ENCODE results near the gene ZNF71.

The ZNF71 gene

DNA sequence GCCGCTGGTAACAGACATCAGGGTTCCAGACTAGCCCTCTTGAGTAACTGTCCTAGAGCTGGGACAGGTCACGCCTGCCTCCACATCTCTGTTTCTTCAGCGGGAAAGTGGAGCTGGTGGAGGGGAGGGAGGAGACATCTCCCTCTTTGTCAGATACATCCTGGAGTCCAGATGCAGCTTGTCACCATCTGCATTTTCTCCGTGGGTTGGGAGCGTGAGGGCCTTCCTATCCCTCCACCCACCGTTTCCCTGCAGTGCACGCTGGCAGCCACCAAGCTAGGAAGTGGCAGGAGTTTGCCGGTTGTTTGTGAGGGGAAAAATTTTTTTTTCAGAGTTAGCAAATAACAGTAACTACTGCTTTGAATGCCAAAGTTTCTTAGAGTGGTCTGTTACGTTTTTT lies 27.9 kb downstream of the ZNF71 start:
- TF ChIP-seq ZBTB7A (IDR thresholded peaks at IDR 0.05; ENCODE audit: low read depth): no peak

- TF ChIP-seq CREB1 (IDR thresholded peaks at IDR 0.05; ENCODE audit: low read depth): no peak
- TF ChIP-seq TEAD4 (IDR thresholded peaks at IDR 0.05): no peak
- TF ChIP-seq EP300 (IDR thresholded peaks at IDR 0.05; ENCODE audit: borderline replicate concordance): no peak
- TF ChIP-seq NFIC (IDR thresholded peaks at IDR 0.05): no peak
- TF ChIP-seq TAF1 (IDR thresholded peaks at IDR 0.05; ENCODE audit: low read depth): no peak
- TF ChIP-seq FOXM1 (IDR thresholded peaks at IDR 0.05; ENCODE audit: borderline replicate concordance, low read depth): no peak
- no peak for TF ChIP-seq CEBPB (IDR thresholded peaks at IDR 0.05)
- TF ChIP-seq ZBTB7A (IDR thresholded peaks at IDR 0.05; ENCODE audit: low read depth): no peak
- no peak for TF ChIP-seq RAD21 (IDR thresholded peaks at IDR 0.05; ENCODE audit: low read depth)
- no peak for TF ChIP-seq YY1 (IDR thresholded peaks at IDR 0.05; ENCODE audit: low read depth)
- TF ChIP-seq, protein P1, sequence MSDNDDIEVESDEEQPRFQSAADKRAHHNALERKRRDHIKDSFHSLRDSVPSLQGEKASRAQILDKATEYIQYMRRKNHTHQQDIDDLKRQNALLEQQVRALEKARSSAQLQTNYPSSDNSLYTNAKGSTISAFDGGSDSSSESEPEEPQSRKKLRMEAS (IDR thresholded peaks at IDR 0.05): no peak
- TF ChIP-seq TCF12 (IDR thresholded peaks at IDR 0.05; ENCODE audit: low read depth): no peak
- TF ChIP-seq EGR1 (IDR thresholded peaks at IDR 0.05): no peak
- TF ChIP-seq, protein P2, sequence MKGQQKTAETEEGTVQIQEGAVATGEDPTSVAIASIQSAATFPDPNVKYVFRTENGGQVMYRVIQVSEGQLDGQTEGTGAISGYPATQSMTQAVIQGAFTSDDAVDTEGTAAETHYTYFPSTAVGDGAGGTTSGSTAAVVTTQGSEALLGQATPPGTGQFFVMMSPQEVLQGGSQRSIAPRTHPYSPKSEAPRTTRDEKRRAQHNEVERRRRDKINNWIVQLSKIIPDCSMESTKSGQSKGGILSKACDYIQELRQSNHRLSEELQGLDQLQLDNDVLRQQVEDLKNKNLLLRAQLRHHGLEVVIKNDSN (IDR thresholded peaks at IDR 0.05): no peak
- TF ChIP-seq, protein P3, sequence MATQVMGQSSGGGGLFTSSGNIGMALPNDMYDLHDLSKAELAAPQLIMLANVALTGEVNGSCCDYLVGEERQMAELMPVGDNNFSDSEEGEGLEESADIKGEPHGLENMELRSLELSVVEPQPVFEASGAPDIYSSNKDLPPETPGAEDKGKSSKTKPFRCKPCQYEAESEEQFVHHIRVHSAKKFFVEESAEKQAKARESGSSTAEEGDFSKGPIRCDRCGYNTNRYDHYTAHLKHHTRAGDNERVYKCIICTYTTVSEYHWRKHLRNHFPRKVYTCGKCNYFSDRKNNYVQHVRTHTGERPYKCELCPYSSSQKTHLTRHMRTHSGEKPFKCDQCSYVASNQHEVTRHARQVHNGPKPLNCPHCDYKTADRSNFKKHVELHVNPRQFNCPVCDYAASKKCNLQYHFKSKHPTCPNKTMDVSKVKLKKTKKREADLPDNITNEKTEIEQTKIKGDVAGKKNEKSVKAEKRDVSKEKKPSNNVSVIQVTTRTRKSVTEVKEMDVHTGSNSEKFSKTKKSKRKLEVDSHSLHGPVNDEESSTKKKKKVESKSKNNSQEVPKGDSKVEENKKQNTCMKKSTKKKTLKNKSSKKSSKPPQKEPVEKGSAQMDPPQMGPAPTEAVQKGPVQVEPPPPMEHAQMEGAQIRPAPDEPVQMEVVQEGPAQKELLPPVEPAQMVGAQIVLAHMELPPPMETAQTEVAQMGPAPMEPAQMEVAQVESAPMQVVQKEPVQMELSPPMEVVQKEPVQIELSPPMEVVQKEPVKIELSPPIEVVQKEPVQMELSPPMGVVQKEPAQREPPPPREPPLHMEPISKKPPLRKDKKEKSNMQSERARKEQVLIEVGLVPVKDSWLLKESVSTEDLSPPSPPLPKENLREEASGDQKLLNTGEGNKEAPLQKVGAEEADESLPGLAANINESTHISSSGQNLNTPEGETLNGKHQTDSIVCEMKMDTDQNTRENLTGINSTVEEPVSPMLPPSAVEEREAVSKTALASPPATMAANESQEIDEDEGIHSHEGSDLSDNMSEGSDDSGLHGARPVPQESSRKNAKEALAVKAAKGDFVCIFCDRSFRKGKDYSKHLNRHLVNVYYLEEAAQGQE (IDR thresholded peaks at IDR 0.05; ENCODE audit: low read depth): no peak
Observed at GRCh38 chr19:56625708-56626107, 30.6 kb downstream of the ZNF71 start.

GRCh38 chr19:56633021-56633420 lies 37.9 kb downstream of the ZNF71 start:
- TF ChIP-seq EGR1 (IDR thresholded peaks at IDR 0.05): no peak
- TF ChIP-seq CREB1 (IDR thresholded peaks at IDR 0.05; ENCODE audit: low read depth): no peak
- TF ChIP-seq, protein P3 (IDR thresholded peaks at IDR 0.05; ENCODE audit: low read depth): no peak
- no peak for TF ChIP-seq EP300 (IDR thresholded peaks at IDR 0.05; ENCODE audit: borderline replicate concordance)
- no peak for TF ChIP-seq TAF1 (IDR thresholded peaks at IDR 0.05; ENCODE audit: low read depth)
- TF ChIP-seq, protein P1 (IDR thresholded peaks at IDR 0.05): no peak
- TF ChIP-seq TCF12 (IDR thresholded peaks at IDR 0.05; ENCODE audit: low read depth): no peak
- no peak for TF ChIP-seq TEAD4 (IDR thresholded peaks at IDR 0.05)
- no peak for TF ChIP-seq CEBPB (IDR thresholded peaks at IDR 0.05)
- no peak for TF ChIP-seq RAD21 (IDR thresholded peaks at IDR 0.05; ENCODE audit: low read depth)
- TF ChIP-seq, protein P2 (IDR thresholded peaks at IDR 0.05): no peak
- no peak for TF ChIP-seq ZBTB7A (IDR thresholded peaks at IDR 0.05; ENCODE audit: low read depth)
- TF ChIP-seq YY1 (IDR thresholded peaks at IDR 0.05; ENCODE audit: low read depth): no peak

GRCh38 chr19:56637976-56638555 lies 43.0 kb downstream of the ZNF71 start:
- TF ChIP-seq TAF1 (IDR thresholded peaks at IDR 0.05; ENCODE audit: low read depth): no peak
- TF ChIP-seq TCF12 (IDR thresholded peaks at IDR 0.05; ENCODE audit: low read depth): peak; percentile 38; the same call in 1 of the 2 replicates
- peak; percentile 23; the same call in 1 of the 2 replicates for TF ChIP-seq RAD21 (IDR thresholded peaks at IDR 0.05; ENCODE audit: low read depth)
- TF ChIP-seq, protein P2 (IDR thresholded peaks at IDR 0.05): peak; percentile 66
- TF ChIP-seq FOXM1 (IDR thresholded peaks at IDR 0.05; ENCODE audit: borderline replicate concordance, low read depth): no peak
- TF ChIP-seq ZBTB7A (IDR thresholded peaks at IDR 0.05; ENCODE audit: low read depth): no peak
- TF ChIP-seq, protein P3 (IDR thresholded peaks at IDR 0.05; ENCODE audit: low read depth): peak; percentile 99
- no peak for TF ChIP-seq NFIC (IDR thresholded peaks at IDR 0.05)
- TF ChIP-seq CEBPB (IDR thresholded peaks at IDR 0.05): no peak
- TF ChIP-seq CREB1 (IDR thresholded peaks at IDR 0.05; ENCODE audit: low read depth): no peak
- TF ChIP-seq EGR1 (IDR thresholded peaks at IDR 0.05): no peak
- TF ChIP-seq EP300 (IDR thresholded peaks at IDR 0.05; ENCODE audit: borderline replicate concordance): no peak
- TF ChIP-seq, protein P1 (IDR thresholded peaks at IDR 0.05): peak; percentile 91
- TF ChIP-seq YY1 (IDR thresholded peaks at IDR 0.05; ENCODE audit: low read depth): 0 out of 2 replicates have a peak, but pooled peaks have one; percentile 24
- TF ChIP-seq TEAD4 (IDR thresholded peaks at IDR 0.05): peak; percentile 58

Data from Ishikawa (cell line).